ENCODE measurements around the gene TSC22D4. TPM values are rescaled to one million over a fixed set of nuclear protein-coding genes. Genes with fewer than 3 reads are reported as not detected.

Gene TSC22D4
- total and polyA plus RNA-seq, 9 of the 15 experiments (the other 6 are each of a cell fraction or from before 2014, with no cell fraction given), result 0.37 to 107 (median 28.7) TPM

- 80% methylated on average over 9 of the region's 9 CpGs for WGBS (ENCODE audit: insufficient coverage, low coverage, missing lambda C conversion rate)
- Histone ChIP-seq H3K9me3 (replicated peaks; ENCODE audit: control insufficient read depth, insufficient read depth, low read depth, low read length) (no peaks in the 10 kb centered on the region), H2AFZ (ENCODE audit: low read depth, low read length) (no peak overlapping the region), H3K9me1 (ENCODE audit: control insufficient read depth, insufficient read depth, low read length) (no peaks in the 10 kb centered on the region), H3K4me2 (ENCODE audit: insufficient read depth, low read length) (no peak overlapping the region), H3K36me3 (ENCODE audit: control insufficient read depth, insufficient read depth, low read length) (no peaks in the 10 kb centered on the region), H4K20me1 (replicated peaks; ENCODE audit: control insufficient read depth, insufficient read depth, low read length) (no peaks in the 10 kb centered on the region), H3K4me1 (replicated peaks in 1 of 2; ENCODE audit: control insufficient read depth in 2 of 2, insufficient read depth in 2 of 2, low read length in 2 of 2) (peaks cover 36 to 58% of the 10 kb centered on the region in 2 experiments), H3K9ac (ENCODE audit: insufficient read depth in 1 of 2, low read depth in 2 of 2, low read length in 2 of 2) (peak overlapping the region in 1 of 2 experiments; percentile 68; a peak in 2 of 4 replicates), H3K27ac (ENCODE audit: extremely low read depth, low read depth, low read length) (peak overlapping the region; percentile 91), H3K4me3 (no peak overlapping the region), H3K79me2 (ENCODE audit: control insufficient read depth, insufficient read depth, low read length) (no peaks in the 10 kb centered on the region), H3K27me3 (ENCODE audit: control insufficient read depth in 2 of 2, insufficient read depth in 2 of 2, low read length in 2 of 2) (no peaks in the 10 kb centered on the region)
- in situ Hi-C loops (cut with MboI), result no loop called here
- ChIA-PET CTCF (ENCODE audit: low intra/inter-chr PET ratio) (interaction anchor here (0.6 kb wide), 1 partner anchor 26 kb away, joined by 4 read pairs; no protein-coding TSS in a partner anchor), POLR2A (interaction anchor here (1.2 to 6.1 kb wide), 4 partner anchors 10 to 145 kb away, joined by 3 to 58 read pairs (median 16); partner anchors contain the start of genes MEPCE and ZCWPW1)
- no peak for DNase-seq (ENCODE audit: extremely low read depth in 1 of 4, low spot score in 3 of 4)
- intact Hi-C loops (cut with micrococcal nuclease), result no loop called here
- TF ChIP-seq SIX5 (IDR thresholded peaks at IDR 0.05; ENCODE audit: borderline replicate concordance in 1 of 2, insufficient read depth in 1 of 2, low read depth in 1 of 2, low read length in 2 of 2) (no peak), NCOA4 (IDR thresholded peaks at IDR 0.05; ENCODE audit: partially characterized antibody) (no peak), OTX1 (CRISPR knock-in tag; IDR thresholded peaks at IDR 0.05) (no peak)
- no peak for ATAC-seq
- BruUV-seq (replicated peaks), result no TSS peak
- peak; percentile 26 for FAIRE-seq
Measured at GRCh38 chr7:100443096-100443840, 35.7 kb downstream of the TSC22D4 start.

All from K562 (cell line).